Neuronal stem cell (in vitro differentiated cells): Measurements from ENCODE around the gene CASZ1.

Experiments
- DNase-seq: peaks from one replicate; pipeline ENCODE4 v3.0.0-alpha.2; 2013; ENCODE audit warnings: low spot score
- H2AFZ ChIP-seq: one replicate; pipeline ENCODE4 v1.6.1; 2013; ENCODE audit warnings: mild to moderate bottlenecking, low read length, inconsistent platforms
- H2AK5ac ChIP-seq: 2 replicates; pipeline ENCODE4 v1.6.1; 2013; ENCODE audit warnings: low read depth, mild to moderate bottlenecking, inconsistent platforms, low read length, moderate library complexity, mixed read lengths
- H2BK120ac ChIP-seq: 2 replicates; pipeline ENCODE4 v1.6.1; 2013; ENCODE audit warnings: low read depth, mild to moderate bottlenecking, inconsistent platforms, low read length, moderate library complexity, mixed read lengths
- H2BK12ac ChIP-seq: one replicate; pipeline ENCODE4 v1.6.1; 2013; ENCODE audit warnings: low read length, inconsistent platforms
- H2BK15ac ChIP-seq: 2 replicates; pipeline ENCODE4 v1.6.1; 2013; ENCODE audit warnings: mild to moderate bottlenecking, low read length, inconsistent platforms, mixed read lengths
- H2BK5ac ChIP-seq: one replicate; pipeline ENCODE4 v1.6.1; 2013; ENCODE audit warnings: inconsistent platforms, mild to moderate bottlenecking, low read length, moderate library complexity
- H3K14ac ChIP-seq: one replicate; pipeline ENCODE4 v1.6.1; 2013; ENCODE audit warnings: low read length, inconsistent platforms
- H3K18ac ChIP-seq: 2 replicates; pipeline ENCODE4 v1.6.1; 2013; ENCODE audit warnings: low read length, inconsistent platforms
- H3K23ac ChIP-seq: 2 replicates; pipeline ENCODE4 v1.6.1; 2013; ENCODE audit warnings: low read depth, mild to moderate bottlenecking, mixed read lengths, low read length, inconsistent platforms; ENCODE audit not compliant: poor library complexity
- H3K27ac ChIP-seq: replicated peaks from 3 replicates; pipeline ENCODE4 v1.5.1; 2013; ENCODE audit warnings: low read length, inconsistent platforms
- H3K27me3 ChIP-seq, 3 experiments: 2 replicates each; pipeline ENCODE4 v1.6.1; 2013; ENCODE audit warnings: low read length in 3 of 3, mild to moderate bottlenecking in 2 of 3, inconsistent platforms in 1 of 3, low read depth in 1 of 3, mixed read lengths in 1 of 3, moderate library complexity in 1 of 3; ENCODE audit not compliant: control insufficient read depth in 3 of 3, insufficient read depth in 3 of 3
- H3K36me3 ChIP-seq, 2 donors: replicated peaks in 1 of 2; 2 replicates each; pipeline ENCODE4 v1.6.1; 2013; ENCODE audit warnings: low read length in 2 of 2; ENCODE audit not compliant: control insufficient read depth in 2 of 2, insufficient read depth in 2 of 2
- H3K4ac ChIP-seq: 2 replicates; pipeline ENCODE4 v1.6.1; 2013; ENCODE audit warnings: inconsistent platforms, mild to moderate bottlenecking, low read length, moderate library complexity
- H3K4me1 ChIP-seq, 2 donors: 1 replicate in 1 of 2; 2 replicates in 1 of 2; pipeline ENCODE4 v1.6.1; 2013; ENCODE audit warnings: low read length in 2 of 2, low read depth in 1 of 2; ENCODE audit not compliant: control insufficient read depth in 2 of 2, insufficient read depth in 1 of 2
- H3K4me2 ChIP-seq: one replicate; pipeline ENCODE4 v1.6.1; 2013; ENCODE audit warnings: mild to moderate bottlenecking, low read length, inconsistent platforms; ENCODE audit not compliant: insufficient read depth, poor library complexity, severe bottlenecking
- H3K4me3 ChIP-seq, 2 donors: 2 replicates each; pipeline ENCODE4 v1.5.1; 2013; ENCODE audit warnings: low read length in 2 of 2, mild to moderate bottlenecking in 2 of 2, inconsistent platforms in 1 of 2, moderate library complexity in 1 of 2
- H3K79me1 ChIP-seq: one replicate; pipeline ENCODE4 v1.6.1; 2013; ENCODE audit warnings: low read depth, mild to moderate bottlenecking, inconsistent platforms, low read length, moderate library complexity
- H3K9ac ChIP-seq: one replicate; pipeline ENCODE4 v1.6.1; 2013; ENCODE audit warnings: mild to moderate bottlenecking, low read depth, low read length, inconsistent platforms; ENCODE audit not compliant: poor library complexity
- H3K9me3 ChIP-seq, 2 donors: replicated peaks in 1 of 2; 2 replicates each; pipeline versions ENCODE3 to v1.6.1; 2013; ENCODE audit warnings: low read length in 2 of 2, mild to moderate bottlenecking in 2 of 2, inconsistent platforms in 1 of 2, low read depth in 1 of 2, mixed read lengths in 1 of 2, moderate library complexity in 1 of 2; ENCODE audit not compliant: control insufficient read depth in 2 of 2, insufficient read depth in 1 of 2
- H4K8ac ChIP-seq: one replicate; pipeline ENCODE4 v1.6.1; 2013; ENCODE audit warnings: low read depth, mild to moderate bottlenecking, inconsistent platforms, low read length, moderate library complexity
- H4K91ac ChIP-seq: one replicate; pipeline ENCODE4 v1.6.1; 2013; ENCODE audit warnings: low read length, low read depth, mild to moderate bottlenecking, inconsistent platforms; ENCODE audit not compliant: poor library complexity
- WGBS, 2 donors: extraction: QIAGEN DNeasy Blood & Tissue Kit; methylation state at CpG; one replicate each; pipeline ENCODE4 v1.1.7; 2013; ENCODE audit warnings: missing lambda C conversion rate in 2 of 2, mixed read lengths in 1 of 2; ENCODE audit not compliant: insufficient read length in 2 of 2, insufficient replicate concordance in 1 of 2; ENCODE audit errors: extremely low coverage in 2 of 2; 5-methylcytosine and 5-hydroxymethylcytosine counted together

The CASZ1 gene

DNA sequence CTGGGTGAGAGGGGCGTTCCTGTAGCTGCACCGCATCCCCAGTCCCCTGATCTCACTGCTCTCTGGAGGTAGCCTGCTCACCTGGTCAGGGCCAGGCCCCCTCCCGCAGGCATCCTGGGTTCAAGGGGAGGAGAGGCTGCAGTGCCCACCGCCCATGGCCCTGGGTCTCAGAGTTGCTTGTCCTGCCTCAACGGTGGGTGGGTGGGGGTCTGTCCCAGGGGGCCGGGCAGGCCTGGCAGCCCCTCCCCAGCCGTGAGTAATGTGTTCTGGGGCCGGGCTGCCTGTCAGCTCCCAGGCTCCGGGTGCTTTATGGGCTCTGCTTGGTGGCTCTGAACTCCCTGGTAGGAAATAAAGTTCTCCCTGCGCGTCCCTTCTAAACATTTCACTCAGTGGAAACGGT lies 126.9 kb downstream of the CASZ1 start:
- Histone ChIP-seq H3K14ac (no peak overlapping the region), H3K9ac (no peak overlapping the region), H4K8ac (no peak overlapping the region), H4K91ac (no peak overlapping the region), H2BK12ac (peak overlapping the region; percentile 30), H2BK120ac (no peak overlapping the region), H2AK5ac (peak overlapping the region; percentile 95), H3K23ac (no peak overlapping the region), H2BK15ac (peak overlapping the region; percentile 33), H3K27me3 (no peaks in the 10 kb centered on the region), H3K79me1 (peaks cover 7% of the 10 kb centered on the region), H3K36me3 (no peaks in the 10 kb centered on the region), H2AFZ (no peak overlapping the region), H3K9me3 (no peaks in the 10 kb centered on the region), H3K4me3 (no peak overlapping the region), H3K4me1 (peaks cover 29 to 66% of the 10 kb centered on the region in 2 donors), H3K27ac (no peak overlapping the region), H3K18ac (peak overlapping the region; percentile 35), H3K4me2 (no peak overlapping the region), H2BK5ac (no peak overlapping the region), H3K4ac (no peak overlapping the region)
- no CpG with 5 or more reads among the region's 12 CpGs for WGBS, 2 donors
- no peak for DNase-seq

GRCh38 chr1:10667861-10668761 lies 128.3 kb downstream of the CASZ1 start:
- H3K9ac ChIP-seq: peak overlapping the region; percentile 37
- H3K27ac ChIP-seq: no peak overlapping the region
- no peaks in the 10 kb centered on the region for H3K9me3 ChIP-seq
- peak overlapping the region; percentile 19 for H2BK120ac ChIP-seq
- no peak for DNase-seq
- peak overlapping the region; percentile 91 for H3K14ac ChIP-seq
- peaks cover 42 to 72% of the 10 kb centered on the region in 2 donors for H3K4me1 ChIP-seq
- H2BK5ac ChIP-seq: no peak overlapping the region
- H3K27me3 ChIP-seq: no peaks in the 10 kb centered on the region
- peak overlapping the region; percentile 83 for H2AK5ac ChIP-seq
- H3K79me1 ChIP-seq: peaks cover 1% of the 10 kb centered on the region
- peak overlapping the region; percentile 50 for H2BK15ac ChIP-seq
- H2AFZ ChIP-seq: peak overlapping the region; percentile 67
- peak overlapping the region; percentile 86 for H3K23ac ChIP-seq
- peak overlapping the region; percentile 66 for H2BK12ac ChIP-seq
- H3K4me3 ChIP-seq: no peak overlapping the region
- H4K8ac ChIP-seq: no peak overlapping the region
- H4K91ac ChIP-seq: no peak overlapping the region
- WGBS, 2 donors: no CpG with 5 or more reads among the region's 40 CpGs
- no peak overlapping the region for H3K4me2 ChIP-seq
- no peaks in the 10 kb centered on the region for H3K36me3 ChIP-seq
- H3K18ac ChIP-seq: peak overlapping the region; percentile 95
- H3K4ac ChIP-seq: peak overlapping the region; percentile 67

- peak overlapping the region; percentile 85 for H3K14ac ChIP-seq
- DNase-seq: no peak
- H3K27me3 ChIP-seq: no peaks in the 10 kb centered on the region
- H3K9ac ChIP-seq: no peak overlapping the region
- H3K4me3 ChIP-seq: no peak overlapping the region
- no CpG with 5 or more reads among the region's 36 CpGs for WGBS, 2 donors
- H3K23ac ChIP-seq: peak overlapping the region; percentile 26
- H4K8ac ChIP-seq: no peak overlapping the region
- H3K79me1 ChIP-seq: peaks cover 1% of the 10 kb centered on the region
- peak overlapping the region; percentile 52 for H2BK15ac ChIP-seq
- H2BK12ac ChIP-seq: peak overlapping the region; percentile 60
- peaks cover 43 to 59% of the 10 kb centered on the region in 2 donors for H3K4me1 ChIP-seq
- H2AK5ac ChIP-seq: peak overlapping the region; percentile 41
- peak overlapping the region; percentile 82 for H3K18ac ChIP-seq
- no peak overlapping the region for H3K27ac ChIP-seq
- H2BK5ac ChIP-seq: no peak overlapping the region
- H3K36me3 ChIP-seq: peaks cover 0 to 2% of the 10 kb centered on the region in 2 donors
- no peak overlapping the region for H4K91ac ChIP-seq
- H3K4ac ChIP-seq: no peak overlapping the region
- H2BK120ac ChIP-seq: no peak overlapping the region
- H3K9me3 ChIP-seq: peaks cover 0 to 2% of the 10 kb centered on the region in 2 donors
- no peak overlapping the region for H2AFZ ChIP-seq
- H3K4me2 ChIP-seq: no peak overlapping the region
Measured at GRCh38 chr1:10665930-10666850, 130.3 kb downstream of the CASZ1 start.
